Osteoblast (primary cell): ENCODE data around the gene DRG1. TPM values are rescaled to one million over a fixed set of nuclear protein-coding genes. Genes with fewer than 3 reads are reported as not detected.

Source experiments
- DNase-seq: peaks from one replicate; pipeline ENCODE4 v3.0.0; 2011; ENCODE audit warnings: low spot score, mixed read lengths; ENCODE audit not compliant: insufficient read length; ENCODE audit errors: missing footprints
- H2AFZ ChIP-seq: 2 replicates; pipeline ENCODE4 v1.6.0; 2011; ENCODE audit warnings: mild to moderate bottlenecking, low read length
- H3K27ac ChIP-seq: 2 replicates; pipeline ENCODE4 v1.5.1; 2011; ENCODE audit warnings: mild to moderate bottlenecking, low read depth, low read length, moderate library complexity
- H3K27me3 ChIP-seq: 2 replicates; pipeline ENCODE4 v1.6.0; 2012; ENCODE audit warnings: mild to moderate bottlenecking, control low read depth, inconsistent platforms, low read length, moderate library complexity; ENCODE audit not compliant: insufficient read depth
- H3K36me3 ChIP-seq: 2 replicates; pipeline ENCODE4 v1.5.1; 2011; ENCODE audit warnings: mild to moderate bottlenecking, low read length, control low read depth, moderate library complexity; ENCODE audit not compliant: insufficient read depth
- H3K4me1 ChIP-seq: 2 replicates; pipeline ENCODE4 v1.5.1; 2011; ENCODE audit warnings: mild to moderate bottlenecking, low read length, control low read depth, moderate library complexity; ENCODE audit not compliant: insufficient read depth
- H3K4me2 ChIP-seq: 2 replicates; pipeline ENCODE4 v1.6.0; 2011; ENCODE audit warnings: mild to moderate bottlenecking, low read length; ENCODE audit not compliant: insufficient read depth
- H3K4me3 ChIP-seq: fragments of 200-600 bp; sonication (generic); 3 replicates; pipeline ENCODE4 v1.5.1; 2012; ENCODE audit warnings: mild to moderate bottlenecking, low read length, inconsistent platforms; ENCODE audit not compliant: insufficient read depth
- H3K79me2 ChIP-seq: 2 replicates; pipeline ENCODE4 v1.6.0; 2012; ENCODE audit warnings: mild to moderate bottlenecking, low read length, control low read depth, inconsistent platforms; ENCODE audit not compliant: insufficient read depth
- H3K9me3 ChIP-seq: 2 replicates; pipeline ENCODE4 v1.5.1; 2011; ENCODE audit warnings: low read depth, low read length, control low read depth
- H4K20me1 ChIP-seq: 2 replicates; pipeline ENCODE4 v1.6.0; 2012; ENCODE audit warnings: mild to moderate bottlenecking, low read length, control low read depth; ENCODE audit not compliant: insufficient read depth
- CTCF ChIP-seq: IDR thresholded peaks from 2 replicates; pipeline ENCODE4 v1.5.1; 2011; ENCODE audit warnings: mild to moderate bottlenecking, low read depth, low read length, moderate library complexity; ENCODE audit errors: extremely low read depth
- total RNA-seq: library from RNA; depleted of rRNA; stranded (reverse); fragments of >200 nt; gene quantifications from 2 replicates; pipeline ENCODE4 v1.2.3, GENCODE V29; 2012

Gene DRG1
- total RNA-seq, 1 donor, result 68.0 TPM

DNA sequence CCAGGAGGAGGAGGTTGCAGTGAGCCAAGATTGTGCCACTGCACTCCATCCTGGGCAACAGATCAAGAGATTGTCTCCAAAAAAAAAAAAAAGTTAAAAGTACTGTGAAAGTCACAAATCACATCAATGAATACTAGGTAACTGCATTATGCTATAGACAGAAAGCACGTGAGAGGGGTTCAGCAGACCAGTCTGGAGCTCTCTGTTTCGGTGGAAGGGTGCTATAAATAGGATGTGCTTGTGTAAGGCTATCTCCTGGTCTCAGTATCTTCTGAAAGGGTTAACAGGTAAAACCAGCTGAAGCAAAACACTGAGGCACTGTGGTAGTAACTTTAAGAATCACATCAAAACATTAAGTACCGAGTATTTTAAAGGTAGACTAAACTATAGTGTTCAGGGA lies 46.8 kb downstream of the DRG1 start:
- Histone ChIP-seq H3K79me2 (no peaks in the 10 kb centered on the region), H3K4me1 (no peaks in the 10 kb centered on the region), H3K27me3 (no peaks in the 10 kb centered on the region), H4K20me1 (no peaks in the 10 kb centered on the region), H2AFZ (no peak overlapping the region), H3K36me3 (peaks cover 66% of the 10 kb centered on the region), H3K27ac (no peak overlapping the region), H3K9me3 (no peaks in the 10 kb centered on the region), H3K4me3 (no peak overlapping the region), H3K4me2 (no peak overlapping the region)
- no peak for TF ChIP-seq CTCF
- DNase-seq, result no peak

DNA sequence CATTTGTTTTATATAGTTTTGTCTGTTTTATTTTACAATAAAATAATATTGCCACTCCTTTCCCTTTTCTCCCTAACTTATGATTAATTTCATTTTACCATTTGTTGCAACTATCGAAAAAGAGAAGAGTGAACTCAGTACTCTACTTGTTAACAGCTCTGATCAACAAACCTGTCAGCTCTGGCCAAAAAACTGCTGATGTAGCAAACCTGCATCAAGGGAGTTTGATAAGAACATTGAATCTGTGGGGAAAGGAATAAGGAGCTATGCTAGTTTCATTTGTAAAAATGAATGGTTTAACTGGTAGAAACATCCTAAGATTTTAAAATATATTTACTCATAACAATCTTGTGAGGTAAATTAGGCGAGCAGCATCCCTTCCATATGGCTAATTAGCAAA lies 47.4 kb downstream of the DRG1 start:
- Histone ChIP-seq H3K27ac (no peak overlapping the region), H3K79me2 (no peaks in the 10 kb centered on the region), H3K4me2 (no peak overlapping the region), H3K4me1 (no peaks in the 10 kb centered on the region), H3K36me3 (peaks cover 61% of the 10 kb centered on the region), H3K4me3 (no peak overlapping the region), H2AFZ (no peak overlapping the region), H3K27me3 (no peaks in the 10 kb centered on the region), H3K9me3 (no peaks in the 10 kb centered on the region), H4K20me1 (peaks cover 2% of the 10 kb centered on the region)
- DNase-seq, result no peak
- TF ChIP-seq CTCF, result no peak

DNA sequence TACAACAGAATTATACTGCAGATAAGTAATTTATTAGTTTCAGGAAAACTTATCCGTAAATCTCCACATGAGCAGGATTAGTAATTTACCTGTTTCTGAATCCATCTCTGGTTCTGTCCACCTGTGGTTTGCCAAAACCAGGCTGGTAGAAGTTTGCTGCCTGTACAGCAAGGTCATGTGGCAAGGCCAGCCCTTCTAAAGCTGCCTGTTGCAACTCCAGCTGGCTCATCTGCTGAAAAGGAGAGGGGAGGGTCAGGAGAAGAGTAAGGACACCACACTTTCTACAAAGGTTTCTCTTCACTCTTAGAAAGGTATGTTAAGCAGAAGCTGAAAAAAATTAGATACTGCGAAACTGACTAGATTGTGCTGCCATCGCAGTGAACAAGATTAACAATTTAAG lies 47.9 kb downstream of the DRG1 start:
- Histone ChIP-seq H4K20me1 (peaks cover 7% of the 10 kb centered on the region), H3K4me1 (peaks cover 6% of the 10 kb centered on the region), H3K4me2 (no peak overlapping the region), H2AFZ (no peak overlapping the region), H3K4me3 (no peak overlapping the region), H3K36me3 (peaks cover 55% of the 10 kb centered on the region), H3K27me3 (no peaks in the 10 kb centered on the region), H3K27ac (no peak overlapping the region), H3K79me2 (no peaks in the 10 kb centered on the region), H3K9me3 (no peaks in the 10 kb centered on the region)
- no peak for TF ChIP-seq CTCF
- no peak for DNase-seq

DNA sequence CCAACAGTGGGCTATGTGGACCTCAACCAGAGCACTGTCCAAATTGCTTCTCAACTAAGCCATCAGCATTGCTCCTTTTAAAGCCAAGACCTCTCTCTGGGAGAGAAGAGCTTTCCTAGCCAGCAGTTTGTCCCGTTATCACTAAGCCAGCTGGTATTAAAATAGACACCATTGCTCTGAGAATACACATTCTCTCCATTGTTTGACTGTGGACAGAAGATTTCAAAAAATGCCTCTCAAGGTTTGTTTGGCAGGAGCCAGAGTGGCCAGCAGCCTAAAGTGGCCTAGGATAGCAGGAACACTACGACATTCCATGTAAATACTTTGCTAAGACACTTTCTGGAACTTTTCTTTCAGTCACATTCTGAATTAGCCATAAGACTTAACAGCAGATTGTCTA lies 49.0 kb downstream of the DRG1 start:
- no peak overlapping the region for H2AFZ ChIP-seq
- H3K27ac ChIP-seq, result no peak overlapping the region
- peaks cover 12% of the 10 kb centered on the region for H4K20me1 ChIP-seq
- peaks cover 8% of the 10 kb centered on the region for H3K4me1 ChIP-seq
- TF ChIP-seq CTCF, result no peak
- H3K79me2 ChIP-seq, result no peaks in the 10 kb centered on the region
- H3K4me3 ChIP-seq, result no peak overlapping the region
- H3K36me3 ChIP-seq, result peaks cover 44% of the 10 kb centered on the region
- DNase-seq, result no peak
- H3K9me3 ChIP-seq, result no peaks in the 10 kb centered on the region
- H3K27me3 ChIP-seq, result no peaks in the 10 kb centered on the region
- no peak overlapping the region for H3K4me2 ChIP-seq
